ENCODE results near the gene RASGRF2.

DNA sequence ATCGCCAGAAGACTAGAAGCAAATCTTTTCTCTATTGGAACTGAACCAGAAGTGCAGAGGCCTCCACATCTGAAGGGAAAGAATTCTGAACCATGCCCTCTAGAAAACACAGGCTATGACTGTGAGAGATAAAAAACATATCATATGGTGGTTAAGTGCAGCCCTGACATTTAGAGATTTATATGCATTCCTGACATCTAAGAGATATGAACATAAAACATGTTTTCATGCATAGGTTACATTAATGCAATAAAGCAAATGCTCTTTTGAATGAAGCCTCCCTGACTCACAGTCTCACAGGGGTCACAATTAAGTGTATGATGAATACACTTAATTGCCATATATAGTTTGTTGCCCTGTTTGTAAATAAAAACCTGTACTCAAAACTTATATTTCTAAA lies 244.0 kb downstream of the RASGRF2 start:
- TF ChIP-seq EZH2 (IDR thresholded peaks at IDR 0.05; ENCODE audit: insufficient read depth, poor library complexity, severe bottlenecking), result no peak
- no peak for TF ChIP-seq EZH2phosphoT487 (IDR thresholded peaks at IDR 0.05; ENCODE audit: insufficient read depth, low read depth)

Data from GM23248 (cell line).